ENCODE measurements around the gene LST1. TPM values are rescaled to one million over a fixed set of nuclear protein-coding genes. Genes with fewer than 3 reads are reported as not detected.

Gene LST1
- total RNA-seq, 1 experiment from 2014 or later = not detected

GRCh38 chr6:31544676-31545075, 41.4 kb upstream of the LST1 start:
- intact Hi-C loops (cut with micrococcal nuclease) = loop anchor here (5.0 to 10.0 kb wide), 2 partner anchors 38 to 230 kb away; partner anchors contain the start of genes LTB and VWA7
- Mint-ChIP-seq H3K4me3 (ENCODE audit: unreplicated experiment) (no peak overlapping the region), H3K9me3 (ENCODE audit: unreplicated experiment) (no peaks in the 10 kb centered on the region), H3K27ac (ENCODE audit: low read depth, unreplicated experiment) (no peak overlapping the region), H3K36me3 (ENCODE audit: insufficient read depth, unreplicated experiment) (peaks cover 28% of the 10 kb centered on the region), H3K27me3 (ENCODE audit: insufficient read depth, unreplicated experiment) (no peaks in the 10 kb centered on the region), H3K4me1 (ENCODE audit: insufficient read depth, unreplicated experiment) (peaks cover 25% of the 10 kb centered on the region)
- BruUV-seq (replicated peaks) = no TSS peak
- no peak for DNase-seq (ENCODE audit: unreplicated experiment)
- TF ChIP-seq, protein P1, sequence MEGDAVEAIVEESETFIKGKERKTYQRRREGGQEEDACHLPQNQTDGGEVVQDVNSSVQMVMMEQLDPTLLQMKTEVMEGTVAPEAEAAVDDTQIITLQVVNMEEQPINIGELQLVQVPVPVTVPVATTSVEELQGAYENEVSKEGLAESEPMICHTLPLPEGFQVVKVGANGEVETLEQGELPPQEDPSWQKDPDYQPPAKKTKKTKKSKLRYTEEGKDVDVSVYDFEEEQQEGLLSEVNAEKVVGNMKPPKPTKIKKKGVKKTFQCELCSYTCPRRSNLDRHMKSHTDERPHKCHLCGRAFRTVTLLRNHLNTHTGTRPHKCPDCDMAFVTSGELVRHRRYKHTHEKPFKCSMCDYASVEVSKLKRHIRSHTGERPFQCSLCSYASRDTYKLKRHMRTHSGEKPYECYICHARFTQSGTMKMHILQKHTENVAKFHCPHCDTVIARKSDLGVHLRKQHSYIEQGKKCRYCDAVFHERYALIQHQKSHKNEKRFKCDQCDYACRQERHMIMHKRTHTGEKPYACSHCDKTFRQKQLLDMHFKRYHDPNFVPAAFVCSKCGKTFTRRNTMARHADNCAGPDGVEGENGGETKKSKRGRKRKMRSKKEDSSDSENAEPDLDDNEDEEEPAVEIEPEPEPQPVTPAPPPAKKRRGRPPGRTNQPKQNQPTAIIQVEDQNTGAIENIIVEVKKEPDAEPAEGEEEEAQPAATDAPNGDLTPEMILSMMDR (IDR thresholded peaks at IDR 0.05; ENCODE audit: unreplicated experiment) = no peak
- ChIA-PET POLR2A (interaction anchor here (0.7 to 3.1 kb wide), 4 partner anchors 40 to 117 kb away, joined by 3 to 12 read pairs (median 3); partner anchors contain the start of gene C6orf47), CTCF (interaction anchor here (0.6 to 7.6 kb wide), 5 partner anchors 48 to 406 kb away, joined by 3 to 160 read pairs (median 3); partner anchors contain the start of gene MICB)

- peak overlapping the region; percentile 75 for H3K4me3 Mint-ChIP-seq (ENCODE audit: unreplicated experiment)
- H3K36me3 Mint-ChIP-seq (ENCODE audit: insufficient read depth, unreplicated experiment) = peaks cover 28% of the 10 kb centered on the region
- peak overlapping the region; percentile 20 for H3K27ac Mint-ChIP-seq (ENCODE audit: low read depth, unreplicated experiment)
- TF ChIP-seq, protein P1 (IDR thresholded peaks at IDR 0.05; ENCODE audit: unreplicated experiment) = no peak
- DNase-seq (ENCODE audit: unreplicated experiment) = no peak
- CTCF ChIA-PET = interaction anchor here (0.6 to 7.6 kb wide), 4 partner anchors 48 to 406 kb away, joined by 3 to 160 read pairs (median 6); partner anchors contain the start of gene MICB
- H3K9me3 Mint-ChIP-seq (ENCODE audit: unreplicated experiment) = no peaks in the 10 kb centered on the region
- intact Hi-C loops (cut with micrococcal nuclease) = loop anchor here (5.0 to 10.0 kb wide), 2 partner anchors 37 to 230 kb away; partner anchors contain the start of genes LTB and VWA7
- POLR2A ChIA-PET = interaction anchor here (1.0 to 3.1 kb wide), 2 partner anchors 39 to 116 kb away, joined by 3 to 12 read pairs; partner anchors contain the start of gene C6orf47
- H3K27me3 Mint-ChIP-seq (ENCODE audit: insufficient read depth, unreplicated experiment) = no peaks in the 10 kb centered on the region
- no TSS peak for BruUV-seq (replicated peaks)
- peaks cover 19% of the 10 kb centered on the region for H3K4me1 Mint-ChIP-seq (ENCODE audit: insufficient read depth, unreplicated experiment)
These were observed 40.8 kb upstream of the LST1 start for GRCh38 chr6:31545291-31545690.

- TF ChIP-seq, protein P1 (IDR thresholded peaks at IDR 0.05; ENCODE audit: unreplicated experiment) = peak; percentile 97
- CTCF ChIA-PET = interaction anchor here (0.5 to 7.6 kb wide), 19 partner anchors 11 to 270 kb away, joined by 3 to 160 read pairs (median 3); partner anchors contain the start of gene MICB
- POLR2A ChIA-PET = interaction anchor here (0.6 to 3.1 kb wide), 16 partner anchors 10 to 1307 kb away, joined by 3 to 18 read pairs (median 4); partner anchors contain the start of genes BAG6, C6orf47 and HSPA1B
- no TSS peak for BruUV-seq (replicated peaks)
- peak within 1 kb of the TSS; percentile 75 for H3K4me3 Mint-ChIP-seq (ENCODE audit: unreplicated experiment)
- intact Hi-C loops (cut with micrococcal nuclease) = loop anchor here (1.0 to 10.0 kb wide), 5 partner anchors 36 to 228 kb away; partner anchors contain the start of genes BAG6, LTB and VWA7
- peaks cover 29% of the 10 kb centered on the region for H3K36me3 Mint-ChIP-seq (ENCODE audit: insufficient read depth, unreplicated experiment)
- peaks cover 18% of the 10 kb centered on the region for H3K4me1 Mint-ChIP-seq (ENCODE audit: insufficient read depth, unreplicated experiment)
- peak; percentile 94 for DNase-seq (ENCODE audit: unreplicated experiment)
- H3K27me3 Mint-ChIP-seq (ENCODE audit: insufficient read depth, unreplicated experiment) = no peaks in the 10 kb centered on the region
- peak within 1 kb of the TSS; percentile 57 for H3K27ac Mint-ChIP-seq (ENCODE audit: low read depth, unreplicated experiment)
- no peaks in the 10 kb centered on the region for H3K9me3 Mint-ChIP-seq (ENCODE audit: unreplicated experiment)
These were observed 39.6 kb upstream of the LST1 start, which contains the start of gene ATP6V1G2 for GRCh38 chr6:31546339-31546957. ATP6V1G2 (minus strand) TSS chr6:31546608; CDS start chr6:31546559, 49 bp downstream.

Data from MCF 10A (cell line).